GM23248 (cell line): ENCODE results near the gene PTPN7.

Experiments used
- EZH2 ChIP-seq: fragments of 200-600 bp; sonication (generic); IDR thresholded peaks from 2 replicates; pipeline ENCODE4 v1.6.1; 2018; ENCODE audit warnings: antibody characterized with exemption, mild to moderate bottlenecking; ENCODE audit not compliant: insufficient read depth, poor library complexity, severe bottlenecking
- EZH2phosphoT487 ChIP-seq: fragments of 200-600 bp; sonication (generic); IDR thresholded peaks from 2 replicates; pipeline ENCODE4 v1.6.1; 2018; ENCODE audit warnings: antibody characterized with exemption, moderate library complexity, mild to moderate bottlenecking, low read depth; ENCODE audit not compliant: insufficient read depth

DNA sequence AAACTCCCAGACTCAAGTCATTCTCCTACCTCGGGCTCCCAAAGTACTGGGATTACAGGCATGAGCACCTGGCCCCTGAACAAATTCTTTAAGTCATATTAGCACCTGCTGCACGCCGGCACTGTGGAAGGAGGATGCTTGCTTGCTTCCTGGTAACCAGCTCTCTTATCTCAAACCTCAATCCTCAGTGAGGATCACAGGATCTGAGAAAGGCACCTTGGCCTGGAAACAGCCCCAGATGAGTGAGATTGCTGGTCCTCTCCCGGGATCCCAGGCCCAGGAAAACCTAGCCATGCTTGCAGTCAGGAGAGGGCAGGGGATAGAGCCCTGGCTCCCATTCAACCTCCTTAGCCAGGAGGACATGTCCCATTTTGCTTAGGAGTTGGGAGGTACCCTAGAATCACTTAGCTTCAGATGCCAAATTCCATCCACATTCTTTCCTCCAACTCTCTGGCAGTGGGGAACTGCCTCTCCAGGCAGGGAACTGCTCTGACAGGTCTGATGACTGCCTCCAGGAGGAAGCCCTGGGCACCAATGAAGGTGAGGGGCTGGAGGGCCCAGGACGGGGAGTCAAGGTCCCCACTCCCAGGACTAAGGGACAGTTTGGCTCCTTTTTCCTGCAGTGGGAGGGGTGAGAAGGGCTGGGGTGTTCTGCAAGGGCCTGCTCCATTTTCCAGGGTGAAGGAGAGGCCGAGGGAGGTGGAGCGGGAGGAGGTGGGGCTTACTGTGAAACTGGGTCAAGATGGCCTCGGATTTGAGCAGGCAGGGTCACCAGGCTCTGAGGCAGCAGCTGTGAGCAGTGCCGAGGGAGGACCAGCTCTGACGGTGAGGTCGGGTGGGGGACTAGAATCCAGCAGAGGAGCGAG lies 28.2 kb downstream of the PTPN7 start:
- TF ChIP-seq EZH2phosphoT487 (no peak), EZH2 (no peak)
